Measurements from ENCODE around the gene ENO1.

GRCh38 chr1:8878698-8879463, 395 bp upstream of the ENO1 start:
- TF ChIP-seq, protein P1, sequence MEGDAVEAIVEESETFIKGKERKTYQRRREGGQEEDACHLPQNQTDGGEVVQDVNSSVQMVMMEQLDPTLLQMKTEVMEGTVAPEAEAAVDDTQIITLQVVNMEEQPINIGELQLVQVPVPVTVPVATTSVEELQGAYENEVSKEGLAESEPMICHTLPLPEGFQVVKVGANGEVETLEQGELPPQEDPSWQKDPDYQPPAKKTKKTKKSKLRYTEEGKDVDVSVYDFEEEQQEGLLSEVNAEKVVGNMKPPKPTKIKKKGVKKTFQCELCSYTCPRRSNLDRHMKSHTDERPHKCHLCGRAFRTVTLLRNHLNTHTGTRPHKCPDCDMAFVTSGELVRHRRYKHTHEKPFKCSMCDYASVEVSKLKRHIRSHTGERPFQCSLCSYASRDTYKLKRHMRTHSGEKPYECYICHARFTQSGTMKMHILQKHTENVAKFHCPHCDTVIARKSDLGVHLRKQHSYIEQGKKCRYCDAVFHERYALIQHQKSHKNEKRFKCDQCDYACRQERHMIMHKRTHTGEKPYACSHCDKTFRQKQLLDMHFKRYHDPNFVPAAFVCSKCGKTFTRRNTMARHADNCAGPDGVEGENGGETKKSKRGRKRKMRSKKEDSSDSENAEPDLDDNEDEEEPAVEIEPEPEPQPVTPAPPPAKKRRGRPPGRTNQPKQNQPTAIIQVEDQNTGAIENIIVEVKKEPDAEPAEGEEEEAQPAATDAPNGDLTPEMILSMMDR (IDR thresholded peaks at IDR 0.05; ENCODE audit: insufficient read depth, low read depth, low read length), result no peak
- no peak for TF ChIP-seq EZH2 (IDR thresholded peaks at IDR 0.05; ENCODE audit: insufficient read depth, low read length)

Measured in astrocyte (in vitro differentiated cells and primary cell).